ENCODE results near the gene PELI2.

- TF ChIP-seq, protein P1, sequence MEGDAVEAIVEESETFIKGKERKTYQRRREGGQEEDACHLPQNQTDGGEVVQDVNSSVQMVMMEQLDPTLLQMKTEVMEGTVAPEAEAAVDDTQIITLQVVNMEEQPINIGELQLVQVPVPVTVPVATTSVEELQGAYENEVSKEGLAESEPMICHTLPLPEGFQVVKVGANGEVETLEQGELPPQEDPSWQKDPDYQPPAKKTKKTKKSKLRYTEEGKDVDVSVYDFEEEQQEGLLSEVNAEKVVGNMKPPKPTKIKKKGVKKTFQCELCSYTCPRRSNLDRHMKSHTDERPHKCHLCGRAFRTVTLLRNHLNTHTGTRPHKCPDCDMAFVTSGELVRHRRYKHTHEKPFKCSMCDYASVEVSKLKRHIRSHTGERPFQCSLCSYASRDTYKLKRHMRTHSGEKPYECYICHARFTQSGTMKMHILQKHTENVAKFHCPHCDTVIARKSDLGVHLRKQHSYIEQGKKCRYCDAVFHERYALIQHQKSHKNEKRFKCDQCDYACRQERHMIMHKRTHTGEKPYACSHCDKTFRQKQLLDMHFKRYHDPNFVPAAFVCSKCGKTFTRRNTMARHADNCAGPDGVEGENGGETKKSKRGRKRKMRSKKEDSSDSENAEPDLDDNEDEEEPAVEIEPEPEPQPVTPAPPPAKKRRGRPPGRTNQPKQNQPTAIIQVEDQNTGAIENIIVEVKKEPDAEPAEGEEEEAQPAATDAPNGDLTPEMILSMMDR (IDR thresholded peaks at IDR 0.05), result no peak
- no peak for TF ChIP-seq ZFX (IDR thresholded peaks at IDR 0.05; ENCODE audit: borderline replicate concordance)
Measured at GRCh38 chr14:56126637-56126913, 8.4 kb downstream of the PELI2 start.

All from 22Rv1 (cell line).